Right lobe of liver (tissue), 6 donors: Measurements from ENCODE around the gene ZNF627. TPM values are rescaled to one million over a fixed set of nuclear protein-coding genes. Genes with fewer than 3 reads are reported as not detected.
"Not testable (repeated sequence)": the region's sequence is repeated elsewhere in the genome, so short reads cannot be mapped to it uniquely, and the experiment has no call there.

ENCODE experiments used
- ATAC-seq, 4 donors: fragments of 200-7000 bp; cut with Tn5 transposase; one replicate each; pipeline ENCODE4 v1.9.1; 2020; ENCODE audit warnings: mild to moderate bottlenecking in 4 of 4, moderate library complexity in 4 of 4
- DNase-seq, 3 donors: peaks; one replicate each; pipeline ENCODE4 v3.0.0-alpha.2; 2020
- H3K27ac ChIP-seq, 3 donors: fragments of 200-600 bp; one replicate each; pipeline ENCODE4 v1.8.0; 2022
- H3K27me3 ChIP-seq, 2 donors: fragments of 200-600 bp; one replicate each; pipeline ENCODE4 v1.8.0; 2022
- H3K36me3 ChIP-seq, 4 donors: fragments of 200-600 bp; sonication (generic) in 1 of 4; one replicate each; pipeline versions ENCODE4 v1.5.1 to v1.8.0; 2017 to 2022; ENCODE audit warnings: control low read depth in 1 of 4
- H3K4me1 ChIP-seq, 4 donors: fragments of 200-600 bp; sonication (generic) in 1 of 4; one replicate each; pipeline versions ENCODE4 v1.5.1 to v1.8.0; 2017 to 2022; ENCODE audit warnings: control low read depth in 1 of 4
- H3K4me3 ChIP-seq, 3 donors: fragments of 200-600 bp; one replicate each; pipeline ENCODE4 v1.8.0; 2022
- H3K9me3 ChIP-seq, 4 donors: fragments of 200-600 bp; sonication (generic) in 1 of 4; one replicate each; pipeline versions ENCODE4 v1.5.1 to v1.8.0; 2017 to 2022; ENCODE audit warnings: control low read depth in 1 of 4
- CTCF ChIP-seq, 4 donors: fragments of 200-600 bp in 3 of 4; fragments of 450-650 bp in 1 of 4; IDR thresholded peaks; one replicate each; pipeline versions ENCODE4 v1.5.1 to v1.8.0; 2016 to 2022; ENCODE audit warnings: antibody characterized with exemption in 4 of 4, mild to moderate bottlenecking in 2 of 4
- POLR2A ChIP-seq: fragments of 450-650 bp; IDR thresholded peaks from one replicate; pipeline ENCODE4 v1.6.1; 2017; ENCODE audit warnings: antibody characterized with exemption, mild to moderate bottlenecking
- WGBS: methylation state at CpG from one replicate; pipeline ENCODE4 v1.1.6; 2018; ENCODE audit warnings: low coverage, low lambda C conversion rate; ENCODE audit not compliant: insufficient coverage; ENCODE audit errors: missing lambda C conversion rate; 5-methylcytosine and 5-hydroxymethylcytosine counted together
- intact Hi-C, 2 donors: fragments of 100-400 bp; cut with DNase I; formaldehyde crosslinking; loops; one replicate each; pipeline versions ENCODE4 v1.11.2 to v1.14.1; 2022
- total RNA-seq, 6 experiments: library from RNA; depleted of rRNA in 2 of 6; stranded (reverse); fragments of >200 nt in 2 of 6; fragmentation: NEBNext Ultra II Directional in 3 of 6; extraction: Animal tissue kit (Norgen Biotek cat#: 25700) in 3 of 6; gene quantifications; one replicate each; pipeline versions ENCODE4 v1.1.0 to v1.2.4, GENCODE V29; 2016 to 2023
- donor health status: DM: no; HTN: yes; CAD: no.
- donor health status: DM: no; HTN: no; CAD: no.
- donor health status: DM: no; HTN: no; CAD: no.
- donor health status: DM: no; HTN: yes; CAD: no.
- donor health status: DM: no; HTN: yes; CAD: no.

The ZNF627 gene
- total RNA-seq, 6 experiments from 2014 or later = 2.7 to 5.4 (median 4.6) TPM

- no peak overlapping the region for H3K27ac ChIP-seq
- no peaks in the 10 kb centered on the region for H3K9me3 ChIP-seq
- intact Hi-C loops = no loop called here
- no peak for TF ChIP-seq POLR2A
- no peak for TF ChIP-seq CTCF (IDR thresholded peaks at IDR 0.05)
- H3K4me1 ChIP-seq = no peaks in the 10 kb centered on the region
- no peaks in the 10 kb centered on the region for H3K36me3 ChIP-seq
- ATAC-seq (no peak), DNase-seq (no peak)
- H3K27me3 ChIP-seq = no peaks in the 10 kb centered on the region
- no CpG with 5 or more reads among the region's 2 CpGs for WGBS
- H3K4me3 ChIP-seq = no peak overlapping the region
These were observed 31.1 kb upstream of the ZNF627 start for GRCh38 chr19:11566164-11566563.

- ATAC-seq = no peak
- H3K27ac ChIP-seq = no peak overlapping the region
These were observed 27.2 kb upstream of the ZNF627 start for GRCh38 chr19:11570039-11570462.

GRCh38 chr19:11573354-11573753, 23.9 kb upstream of the ZNF627 start:
- H3K4me3 ChIP-seq, H3K4me1 ChIP-seq, H3K36me3 ChIP-seq, H3K27ac ChIP-seq, ATAC-seq, DNase-seq, H3K27me3 ChIP-seq, H3K9me3 ChIP-seq: not testable (repeated sequence)
- intact Hi-C loops = loop anchor here in 1 of 2 donors (10.0 kb wide), 1 partner anchor 279 kb away; the partner anchor contains the start of gene TSPAN16
- 77% methylated on average over 3 of the region's 6 CpGs for WGBS

More at GRCh38 chr19:11570039-11570462, 27.2 kb upstream of the ZNF627 start:
- intact Hi-C loops = loop anchor here in 1 of 2 donors (10.0 kb wide), 1 partner anchor 275 kb away; the partner anchor contains the start of gene TSPAN16
- no peaks in the 10 kb centered on the region for H3K27me3 ChIP-seq
- TF ChIP-seq CTCF (IDR thresholded peaks at IDR 0.05) (no peak), POLR2A (no peak)
- WGBS = 76% methylated on average over 4 of the region's 5 CpGs
- no peak for DNase-seq
- no peaks in the 10 kb centered on the region for H3K4me1 ChIP-seq
- no peaks in the 10 kb centered on the region for H3K36me3 ChIP-seq
- H3K9me3 ChIP-seq = no peaks in the 10 kb centered on the region
- H3K4me3 ChIP-seq = no peak overlapping the region

- not testable (repeated sequence) for H3K4me3 ChIP-seq, ATAC-seq, H3K4me1 ChIP-seq, H3K27me3 ChIP-seq, H3K27ac ChIP-seq, DNase-seq, H3K36me3 ChIP-seq, H3K9me3 ChIP-seq
- WGBS = 60% methylated on average over 4 of the region's 4 CpGs
- intact Hi-C loops = loop anchor here in 1 of 2 donors (10.0 kb wide), 1 partner anchor 279 kb away; the partner anchor contains the start of gene TSPAN16
These were observed 23.5 kb upstream of the ZNF627 start for GRCh38 chr19:11573763-11574162.

- intact Hi-C loops = loop anchor here in 1 of 2 donors (10.0 kb wide), 1 partner anchor 280 kb away; the partner anchor contains the start of gene TSPAN16
- no peak overlapping the region for H3K27ac ChIP-seq
- 71% methylated on average over 9 of the region's 9 CpGs for WGBS
- H3K4me3 ChIP-seq = no peak overlapping the region
- TF ChIP-seq CTCF (IDR thresholded peaks at IDR 0.05) (no peak), POLR2A (no peak)
- peaks cover 0 to 5% (median 0%) of the 10 kb centered on the region in 4 donors for H3K4me1 ChIP-seq
- no peaks in the 10 kb centered on the region for H3K36me3 ChIP-seq
- no peak for ATAC-seq
- no peak for DNase-seq
- no peaks in the 10 kb centered on the region for H3K27me3 ChIP-seq
- H3K9me3 ChIP-seq = no peaks in the 10 kb centered on the region
These were observed 22.6 kb upstream of the ZNF627 start for GRCh38 chr19:11574689-11575088.
